HepG2 (cell line): ENCODE measurements around the gene C12orf42. TPM values are rescaled to one million over a fixed set of nuclear protein-coding genes. Genes with fewer than 3 reads are reported as not detected.

ENCODE experiments used
- ATAC-seq: fragments of 200-7000 bp; cut with Tn5 transposase; 3 replicates; pipeline ENCODE4 v1.9.1; 2020; ENCODE audit warnings: mild to moderate bottlenecking, moderate library complexity
- BruUV-seq: library from RNA; stranded (reverse); fragments of 400-500 nt; replicated peaks from 2 replicates; lab custom pipeline; 2021; lab: Mats Ljungman, UMichigan
- CTCF ChIA-PET: fragments of 300-600 bp; formaldehyde crosslinking; extraction: SDS; loops from one replicate; lab custom pipeline; 2021; ENCODE audit warnings: low total read pairs, inconsistent platforms, low intra/inter-chr PET ratio; lab: Yijun Ruan, JAX
- POLR2A ChIA-PET: fragments of 350-600 bp; sonication (Branson Sonifier 250); formaldehyde crosslinking; loops from one replicate; lab custom pipeline; 2020; ENCODE audit warnings: antibody characterized with exemption, inconsistent platforms; lab: Yijun Ruan, JAX
- DNase-seq: peaks from one replicate; pipeline ENCODE4 v3.0.0-alpha.2; 2015; ENCODE audit warnings: low spot score
- FAIRE-seq: peaks from 3 replicates; lab custom pipeline; 2011; peaks lifted over from hg19 to GRCh38; lab: Jason Lieb, UNC
- H2AFZ ChIP-seq: one replicate; pipeline ENCODE4 v1.6.1; 2011; ENCODE audit warnings: low read length, inconsistent platforms
- H3K27ac ChIP-seq: fragments of 300-600 bp; 3 replicates; pipeline ENCODE4 v1.8.0; 2011; ENCODE audit warnings: mixed run types, mild to moderate bottlenecking, mixed read lengths, low read length, inconsistent platforms; ENCODE audit not compliant: insufficient read depth; ENCODE audit errors: extremely low read length
- H3K27me3 ChIP-seq, 2 experiments: fragments of 200-600 bp in 1 of 2; 2 replicates in 1 of 2; 3 replicates in 1 of 2; pipeline versions ENCODE4 v1.6.0 to v1.8.0; 2011; ENCODE audit warnings: low read length in 2 of 2, mild to moderate bottlenecking in 2 of 2, moderate library complexity in 2 of 2, inconsistent platforms in 1 of 2; ENCODE audit not compliant: insufficient read depth in 2 of 2, control insufficient read depth in 1 of 2
- H3K36me3 ChIP-seq, 2 experiments: fragments of 200-600 bp in 1 of 2; replicated peaks in 1 of 2; 2 replicates in 1 of 2; 3 replicates in 1 of 2; pipeline versions ENCODE4 v1.5.1 to v1.8.0; 2011; ENCODE audit warnings: low read length in 2 of 2, inconsistent platforms in 1 of 2; ENCODE audit not compliant: insufficient read depth in 2 of 2, control insufficient read depth in 1 of 2
- H3K4me1 ChIP-seq: 2 replicates; pipeline ENCODE4 v1.5.1; 2012; ENCODE audit warnings: low read length, inconsistent platforms; ENCODE audit not compliant: insufficient read depth
- H3K4me2 ChIP-seq: 2 replicates; pipeline ENCODE4 v1.6.0; 2011; ENCODE audit warnings: low read depth, low read length, inconsistent platforms
- H3K4me3 ChIP-seq, 3 experiments: fragments of 200-600 bp in 1 of 3; sonication (generic), shearing (Covaris generic) in 1 of 3; replicated peaks in 1 of 3; 2 replicates each; pipeline ENCODE4 v1.5.1; 2011 to 2016; ENCODE audit warnings: low read length in 3 of 3, inconsistent platforms in 2 of 3, low read depth in 2 of 3, mild to moderate bottlenecking in 2 of 3, control low read depth in 1 of 3, mixed read lengths in 1 of 3; ENCODE audit not compliant: insufficient read depth in 1 of 3
- H3K79me2 ChIP-seq: one replicate; pipeline ENCODE4 v1.6.1; 2011; ENCODE audit warnings: low read length, inconsistent platforms; ENCODE audit not compliant: insufficient read depth
- H3K9ac ChIP-seq: 2 replicates; pipeline ENCODE4 v1.6.0; 2011; ENCODE audit warnings: mild to moderate bottlenecking, low read depth, low read length, inconsistent platforms; ENCODE audit not compliant: insufficient read depth
- H3K9me3 ChIP-seq: 2 replicates; pipeline ENCODE4 v1.5.1; 2012; ENCODE audit warnings: mild to moderate bottlenecking, low read length
- H4K20me1 ChIP-seq: 2 replicates; pipeline ENCODE4 v1.6.0; 2011; ENCODE audit warnings: inconsistent platforms, mild to moderate bottlenecking, low read length, moderate library complexity; ENCODE audit not compliant: insufficient read depth
- RAD51 ChIP-seq: fragments of 450-650 bp; IDR thresholded peaks from 2 replicates; pipeline ENCODE4 v1.6.1; 2016; ENCODE audit warnings: borderline replicate concordance
- ZNF878 ChIP-seq: sonication (generic); formaldehyde crosslinking; IDR thresholded peaks from 2 replicates; pipeline ENCODE4 v1.8.1; 2023; ENCODE audit warnings: mild to moderate bottlenecking, missing genetic modification reagents, moderate library complexity
- ZSCAN25 ChIP-seq: sonication (generic); formaldehyde crosslinking; IDR thresholded peaks from 2 replicates; pipeline ENCODE4 v1.8.0; 2022; ENCODE audit warnings: mild to moderate bottlenecking, missing genetic modification reagents
- WGBS: methylation state at CpG from one replicate; pipeline ENCODE4 v1.1.6; 2017; ENCODE audit warnings: low lambda C conversion rate; 5-methylcytosine and 5-hydroxymethylcytosine counted together
- in situ Hi-C: cut with HindIII; loops from 2 replicates; pipeline ENCODE4 v1.10.0; 2017; ENCODE audit warnings: low pct_unique_long_range_greater_than_20kb; ENCODE audit not compliant: extremely low pct_ligation_motif_present
- intact Hi-C: fragments of 100-400 bp; cut with micrococcal nuclease; formaldehyde crosslinking; loops from one replicate; pipeline ENCODE4 v1.10.0; 2022; ENCODE audit not compliant: unreplicated experiment
- polyA plus RNA-seq, 8 experiments: library from polyadenylated mRNA; depleted of rRNA in 3 of 8; stranded (reverse) in 7 of 8; unstranded in 1 of 8; fragments of >200 nt; fragmentation: Illumina TruSeq in 4 of 8; extraction: Trizol in 4 of 8; gene quantifications; 2 replicates each; pipeline versions ENCODE4 v1.2.1 to v1.2.3, GENCODE V29; 2011 to 2016; ENCODE audit warnings: low read depth in 4 of 8, missing spikeins in 1 of 8, mixed read lengths in 1 of 8; ENCODE audit not compliant: insufficient read depth in 1 of 8
- total RNA-seq, 5 experiments: library from RNA; depleted of rRNA; stranded (reverse); fragments of >200 nt; fragmentation: Illumina TruSeq; extraction: Trizol; gene quantifications; 2 replicates each; pipeline ENCODE4 v1.2.3, GENCODE V29; 2016; ENCODE audit warnings: low read depth in 1 of 5
- TF ChIP-seq, protein P1 (sequence below), 2 experiments: sonication (generic) in 1 of 2; formaldehyde crosslinking in 1 of 2; IDR thresholded peaks; 2 replicates each; pipeline versions ENCODE4 v1.5.1 to v1.6.1; 2011 to 2020; ENCODE audit warnings: borderline replicate concordance in 1 of 2, low read depth in 1 of 2, low read length in 1 of 2, mild to moderate bottlenecking in 1 of 2, missing genetic modification reagents in 1 of 2, moderate library complexity in 1 of 2

The C12orf42 gene
- total and polyA plus RNA-seq, 2 of the 13 experiments (the other 11 are each of a cell fraction or from before 2014, with no cell fraction given), result not detected

- in situ Hi-C loops, result no loop called here
- Histone ChIP-seq H3K9ac (no peak overlapping the region), H4K20me1 (no peaks in the 10 kb centered on the region), H2AFZ (no peak overlapping the region), H3K27me3 (no peaks in the 10 kb centered on the region), H3K4me2 (no peak overlapping the region), H3K9me3 (no peaks in the 10 kb centered on the region), H3K36me3 (no peaks in the 10 kb centered on the region), H3K4me1 (no peaks in the 10 kb centered on the region), H3K27ac (no peak overlapping the region), H3K4me3 (no peak overlapping the region), H3K79me2 (no peaks in the 10 kb centered on the region)
- FAIRE-seq (no peak), DNase-seq (no peak), ATAC-seq (no peak)
- POLR2A ChIA-PET, result no interaction called here
- BruUV-seq, result no TSS peak
- intact Hi-C loops, result loop anchor here (2.0 kb wide), 1 partner anchor 623 kb away; no protein-coding TSS in a partner anchor
- TF ChIP-seq ZSCAN25 (CRISPR knock-in tag) (no peak), RAD51 (peak; percentile 71; the same call in 1 of the 2 replicates)
- TF ChIP-seq, protein P1, sequence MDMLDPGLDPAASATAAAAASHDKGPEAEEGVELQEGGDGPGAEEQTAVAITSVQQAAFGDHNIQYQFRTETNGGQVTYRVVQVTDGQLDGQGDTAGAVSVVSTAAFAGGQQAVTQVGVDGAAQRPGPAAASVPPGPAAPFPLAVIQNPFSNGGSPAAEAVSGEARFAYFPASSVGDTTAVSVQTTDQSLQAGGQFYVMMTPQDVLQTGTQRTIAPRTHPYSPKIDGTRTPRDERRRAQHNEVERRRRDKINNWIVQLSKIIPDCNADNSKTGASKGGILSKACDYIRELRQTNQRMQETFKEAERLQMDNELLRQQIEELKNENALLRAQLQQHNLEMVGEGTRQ (IDR thresholded peaks at IDR 0.05; ENCODE audit: low read depth, low read length), result peak; percentile 33; the same call in 1 of the 2 replicates
- TF ChIP-seq, protein P1 (CRISPR knock-in tag; IDR thresholded peaks at IDR 0.05; ENCODE audit: borderline replicate concordance), result no peak
- WGBS, result 12% methylated on average over 6 of the region's 9 CpGs
- CTCF ChIA-PET, result no interaction called here
These were observed 9.8 kb upstream of the C12orf42 start for GRCh38 chr12:103505371-103506236.

GRCh38 chr12:103504606-103505005 is 8.8 kb upstream of the C12orf42 start:
- no TSS peak for BruUV-seq
- no peak overlapping the region for H2AFZ ChIP-seq
- 69% methylated on average over 2 of the region's 7 CpGs for WGBS
- no peaks in the 10 kb centered on the region for H3K36me3 ChIP-seq
- POLR2A ChIA-PET, result no interaction called here
- H3K27ac ChIP-seq, result no peak overlapping the region
- CTCF ChIA-PET, result no interaction called here
- no peaks in the 10 kb centered on the region for H3K27me3 ChIP-seq
- in situ Hi-C loops, result no loop called here
- no peaks in the 10 kb centered on the region for H3K9me3 ChIP-seq
- no peak for TF ChIP-seq ZNF878 (CRISPR knock-in tag)
- no peaks in the 10 kb centered on the region for H4K20me1 ChIP-seq
- no peak overlapping the region for H3K9ac ChIP-seq
- intact Hi-C loops, result loop anchor here (1.0 to 2.0 kb wide), 4 partner anchors 79 to 622 kb away; no protein-coding TSS in a partner anchor
- H3K4me1 ChIP-seq, result no peaks in the 10 kb centered on the region
- ATAC-seq (no peak), FAIRE-seq (no peak), DNase-seq (no peak)
- H3K4me2 ChIP-seq, result no peak overlapping the region
- no peak overlapping the region for H3K4me3 ChIP-seq
- no peaks in the 10 kb centered on the region for H3K79me2 ChIP-seq
